NCI-H1105 (cell line): Measurements from ENCODE around the gene CYB5D1.

Source experiments
- DNase-seq: peaks from one replicate; lab custom pipeline; 2025; lab: John Stamatoyannopoulos, UW

Gene CYB5D1

GRCh38 chr17:7844292-7845154 lies 13.3 kb upstream of the CYB5D1 start:
- DNase-seq = peak; percentile 89

GRCh38 chr17:7845359-7846062 lies 12.3 kb upstream of the CYB5D1 start:
- no peak for DNase-seq

GRCh38 chr17:7846063-7846735 lies 11.6 kb upstream of the CYB5D1 start:
- no peak for DNase-seq

- no peak for DNase-seq
Observed at GRCh38 chr17:7846765-7847661, 10.8 kb upstream of the CYB5D1 start.

- DNase-seq = no peak
Observed at GRCh38 chr17:7848131-7848579, 9.6 kb upstream of the CYB5D1 start.

- no peak for DNase-seq
Observed at GRCh38 chr17:7848739-7849129, 9.1 kb upstream of the CYB5D1 start.

- no peak for DNase-seq
Observed at GRCh38 chr17:7849130-7849750, 8.6 kb upstream of the CYB5D1 start.

- DNase-seq = no peak
Observed at GRCh38 chr17:7849751-7850504, 7.9 kb upstream of the CYB5D1 start.

- DNase-seq = no peak
Observed at GRCh38 chr17:7850701-7851437, 6.9 kb upstream of the CYB5D1 start.

- peak; percentile 97 for DNase-seq
Observed at GRCh38 chr17:7851438-7852261, 6.2 kb upstream of the CYB5D1 start.

- DNase-seq = no peak
Observed at GRCh38 chr17:7852262-7852670, 5.5 kb upstream of the CYB5D1 start.

GRCh38 chr17:7852919-7853690 lies 4.7 kb upstream of the CYB5D1 start:
- no peak for DNase-seq

- no peak for DNase-seq
Observed at GRCh38 chr17:7853691-7854038, 4.1 kb upstream of the CYB5D1 start.

GRCh38 chr17:7854078-7854777 lies 3.6 kb upstream of the CYB5D1 start:
- DNase-seq = no peak

- DNase-seq = no peak
Observed at GRCh38 chr17:7854851-7855659, 2.7 kb upstream of the CYB5D1 start, which contains the start of gene TMEM88. Gene TMEM88 (plus strand): TSS chr17:7855066. CDS start chr17:7855075, 9 bp downstream.

- DNase-seq = no peak
Observed at GRCh38 chr17:7855660-7856010, 2.2 kb upstream of the CYB5D1 start.
